SK-N-SH (cell line): ENCODE measurements around the gene ATF3. TPM values are rescaled to one million over a fixed set of nuclear protein-coding genes. Genes with fewer than 3 reads are reported as not detected.

ENCODE experiments used
- CTCF ChIA-PET: fragments of 300-600, 350-600 bp; formaldehyde crosslinking; extraction: SDS; loops from one replicate; lab custom pipeline; 2021; lab: Yijun Ruan, JAX
- POLR2A ChIA-PET: fragments of 350-600 bp; sonication (Branson Sonifier 250); formaldehyde crosslinking; extraction: SDS; loops from one replicate; lab custom pipeline; 2020; ENCODE audit warnings: antibody characterized with exemption, inconsistent platforms; lab: Yijun Ruan, JAX
- DNase-seq: peaks from one replicate; pipeline ENCODE4 v3.0.0; 2012
- H2AFZ ChIP-seq: fragments of 200-600 bp; sonication (generic); 2 replicates; pipeline ENCODE4 v1.8.1; 2016; ENCODE audit warnings: antibody characterized with exemption, mild to moderate bottlenecking, low read depth
- H3F3A ChIP-seq: fragments of 200-600 bp; sonication (generic); replicated peaks from 2 replicates; pipeline ENCODE3; 2016; ENCODE audit warnings: antibody characterized with exemption, mild to moderate bottlenecking; ENCODE audit not compliant: insufficient read depth
- H3K27ac ChIP-seq, 2 experiments: fragments of 200-500 bp in 1 of 2; fragments of 200-600 bp in 1 of 2; sonication (Bioruptor generic) in 1 of 2; sonication (generic), shearing (Covaris generic) in 1 of 2; 2 replicates each; pipeline versions ENCODE4 v1.5.1 to v1.6.1; 2014 to 2016; ENCODE audit warnings: low read depth in 2 of 2, inconsistent platforms in 1 of 2, low read length in 1 of 2, mild to moderate bottlenecking in 1 of 2, mixed read lengths in 1 of 2
- H3K27me3 ChIP-seq: fragments of 200-600 bp; sonication (generic), shearing (Covaris generic); 2 replicates; pipeline ENCODE4 v1.6.1; 2016; ENCODE audit warnings: mixed run types; ENCODE audit not compliant: insufficient read depth
- H3K36me3 ChIP-seq, 2 experiments: fragments of 200-500 bp in 1 of 2; fragments of 200-600 bp in 1 of 2; sonication (Bioruptor generic) in 1 of 2; sonication (generic) in 1 of 2; replicated peaks in 1 of 2; 2 replicates each; pipeline versions ENCODE3 to v1.5.1; 2014 to 2016; ENCODE audit warnings: low read length in 1 of 2, mild to moderate bottlenecking in 1 of 2; ENCODE audit not compliant: insufficient read depth in 2 of 2, control insufficient read depth in 1 of 2
- H3K4me1 ChIP-seq, 2 experiments: fragments of 200-500 bp in 1 of 2; fragments of 200-600 bp in 1 of 2; sonication (Bioruptor generic) in 1 of 2; sonication (generic), shearing (Covaris generic) in 1 of 2; 2 replicates each; pipeline versions ENCODE4 v1.5.1 to v1.6.1; 2014 to 2016; ENCODE audit warnings: low read depth in 1 of 2, low read length in 1 of 2, mixed run types in 1 of 2; ENCODE audit not compliant: insufficient read depth in 2 of 2, control insufficient read depth in 1 of 2
- H3K4me2 ChIP-seq: fragments of 200-600 bp; sonication (generic), shearing (Covaris generic); 2 replicates; pipeline ENCODE4 v1.6.1; 2017; ENCODE audit warnings: mixed run types
- H3K4me3 ChIP-seq, 2 experiments: fragments of 200-500 bp in 1 of 2; fragments of 200-600 bp in 1 of 2; sonication (Bioruptor generic) in 1 of 2; sonication (generic), shearing (Covaris generic) in 1 of 2; 2 replicates each; pipeline versions ENCODE4 v1.5.1 to v1.8.1; 2014 to 2016; ENCODE audit warnings: low read depth in 2 of 2, inconsistent platforms in 1 of 2, low read length in 1 of 2, mild to moderate bottlenecking in 1 of 2, mixed read lengths in 1 of 2, moderate library complexity in 1 of 2
- H3K79me2 ChIP-seq: fragments of 200-600 bp; sonication (generic); 2 replicates; pipeline ENCODE4 v1.8.1; 2017; ENCODE audit warnings: mild to moderate bottlenecking; ENCODE audit not compliant: insufficient read depth
- H3K9ac ChIP-seq: fragments of 200-600 bp; sonication (generic); 2 replicates; pipeline ENCODE4 v1.6.1; 2017; ENCODE audit warnings: mixed run types
- H3K9me2 ChIP-seq: fragments of 200-600 bp; sonication (generic); 2 replicates; pipeline ENCODE4 v1.6.1; 2017; ENCODE audit warnings: mixed run types
- H3K9me3 ChIP-seq: fragments of 200-600 bp; sonication (generic); 2 replicates; pipeline ENCODE4 v1.6.1; 2017; ENCODE audit warnings: mixed run types, mild to moderate bottlenecking, moderate library complexity
- H4K20me1 ChIP-seq: fragments of 200-600 bp; sonication (generic); 2 replicates; pipeline ENCODE4 v1.6.1; 2017; ENCODE audit warnings: mild to moderate bottlenecking, mixed run types; ENCODE audit not compliant: insufficient read depth
- CHD2 ChIP-seq: fragments of 150-350 bp; IDR thresholded peaks from 2 replicates; pipeline ENCODE4 v1.6.1; 2018; ENCODE audit warnings: low read length; ENCODE audit not compliant: partially characterized antibody
- ELF1 ChIP-seq: IDR thresholded peaks from 2 replicates; pipeline ENCODE4 v1.4.0; 2012
- EP300 ChIP-seq, 2 experiments: IDR thresholded peaks; 2 replicates each; pipeline versions ENCODE4 v1.4.0 to v1.6.1; 2012; ENCODE audit warnings: borderline replicate concordance in 1 of 2, low read depth in 1 of 2, low read length in 1 of 2
- FOSL2 ChIP-seq: IDR thresholded peaks from 2 replicates; pipeline ENCODE4 v1.4.0; 2012; ENCODE audit warnings: low read depth, mild to moderate bottlenecking, moderate library complexity, borderline replicate concordance
- FOXJ3 ChIP-seq: sonication (generic); formaldehyde crosslinking; IDR thresholded peaks from 2 replicates; pipeline ENCODE4 v1.5.1; 2020; ENCODE audit warnings: mild to moderate bottlenecking, missing genetic modification reagents
- FOXM1 ChIP-seq: IDR thresholded peaks from 2 replicates; pipeline ENCODE4 v1.4.0; 2012; ENCODE audit warnings: low read depth, mild to moderate bottlenecking
- JUND ChIP-seq: IDR thresholded peaks from 2 replicates; pipeline ENCODE4 v1.4.0; 2012
- MEF2A ChIP-seq: IDR thresholded peaks from 2 replicates; pipeline ENCODE4 v1.4.0; 2012; ENCODE audit warnings: low read depth, borderline replicate concordance
- MXI1 ChIP-seq: IDR thresholded peaks from 2 replicates; pipeline ENCODE4 v1.6.1; 2012; ENCODE audit warnings: mild to moderate bottlenecking, low read depth, low read length, improper control_type of control experiment
- RAD21 ChIP-seq: IDR thresholded peaks from 2 replicates; pipeline ENCODE4 v1.6.1; 2012; ENCODE audit warnings: mild to moderate bottlenecking, low read length
- RFX5 ChIP-seq: IDR thresholded peaks from 2 replicates; pipeline ENCODE4 v1.6.1; 2012; ENCODE audit warnings: mild to moderate bottlenecking, improper control_type of control experiment, low read length
- SIN3A ChIP-seq: IDR thresholded peaks from 2 replicates; pipeline ENCODE4 v1.6.1; 2012; ENCODE audit warnings: low read depth, mild to moderate bottlenecking, low read length, moderate library complexity, borderline replicate concordance
- SMC3 ChIP-seq: IDR thresholded peaks from 2 replicates; pipeline ENCODE4 v1.6.1; 2012; ENCODE audit warnings: low read depth, low read length, improper control_type of control experiment
- TAF1 ChIP-seq: IDR thresholded peaks from 2 replicates; pipeline ENCODE4 v1.6.1; 2012; ENCODE audit warnings: low read depth, mild to moderate bottlenecking, low read length, moderate library complexity, borderline replicate concordance
- TEAD4 ChIP-seq: IDR thresholded peaks from 2 replicates; pipeline ENCODE4 v1.4.0; 2012; ENCODE audit warnings: mild to moderate bottlenecking, borderline replicate concordance; ENCODE audit not compliant: insufficient read depth
- YY1 ChIP-seq: IDR thresholded peaks from 2 replicates; pipeline ENCODE4 v1.4.0; 2012; ENCODE audit warnings: low read depth, mild to moderate bottlenecking
- WGBS: methylation state at CpG from one replicate; pipeline ENCODE4 v1.1.6; 2017; ENCODE audit warnings: low lambda C conversion rate; 5-methylcytosine and 5-hydroxymethylcytosine counted together
- polyA plus RNA-seq, 3 experiments: library from polyadenylated mRNA; depleted of rRNA; stranded (reverse); fragments of >200 nt; gene quantifications; 2 replicates each; pipeline ENCODE4 v1.2.3, GENCODE V29; 2012
- TF ChIP-seq, protein P1 (sequence below): IDR thresholded peaks from 2 replicates; pipeline ENCODE4 v1.4.0; 2012; ENCODE audit warnings: low read depth
- TF ChIP-seq, protein P2 (sequence below): fragments of 200-600 bp; sonication (generic); IDR thresholded peaks from 2 replicates; pipeline ENCODE4 v1.6.1; 2017; ENCODE audit warnings: antibody characterized with exemption, mild to moderate bottlenecking, moderate library complexity
- TF ChIP-seq, protein P3 (sequence below): IDR thresholded peaks from 2 replicates; pipeline ENCODE4 v1.4.0; 2012; ENCODE audit warnings: low read depth, borderline replicate concordance
- TF ChIP-seq, protein P4 (sequence below): IDR thresholded peaks from 2 replicates; pipeline ENCODE4 v1.6.1; 2012; ENCODE audit warnings: mild to moderate bottlenecking, low read depth, low read length, moderate library complexity

ATF3 gene
- polyA plus RNA-seq, 1 of the 3 experiments (the other 2 are of a cell fraction), result 29.7 TPM

DNA sequence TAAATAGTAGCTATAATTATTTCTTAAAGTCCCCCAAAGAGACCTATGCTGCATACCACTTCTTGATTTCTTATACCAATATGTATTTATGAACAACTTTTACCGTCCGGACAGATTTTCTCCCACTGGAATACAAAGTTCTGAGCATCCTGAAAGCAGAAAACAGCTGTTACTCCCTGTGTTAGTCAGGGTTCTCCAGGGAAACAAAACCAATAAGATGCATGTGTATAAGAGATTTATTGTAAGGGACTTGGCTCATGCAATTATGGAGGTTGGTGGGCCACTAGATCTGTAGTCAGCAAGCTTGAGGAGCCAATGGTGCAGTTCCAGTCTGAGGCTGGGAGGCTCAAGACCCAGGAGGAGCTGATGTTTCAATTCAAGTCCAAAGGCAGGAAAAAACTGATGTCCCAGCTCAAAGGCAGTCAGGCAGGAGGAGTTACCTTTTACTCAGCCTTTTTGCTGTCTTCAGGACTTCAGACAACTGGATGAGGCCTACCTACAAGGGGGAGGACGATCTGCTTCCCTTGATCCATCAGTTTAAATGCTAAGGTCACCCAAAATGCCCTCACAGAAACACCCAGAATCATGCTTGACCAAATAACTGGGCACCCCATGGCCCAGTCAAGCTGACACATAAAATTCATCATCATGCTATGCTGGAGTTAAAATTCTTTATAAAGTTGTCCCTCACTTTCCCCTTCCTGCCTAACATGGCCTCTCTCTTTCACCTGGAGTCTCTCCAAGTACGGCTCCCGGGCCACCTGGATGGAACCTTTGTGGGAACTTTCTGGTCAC, 24.3 kb upstream of the ATF3 start (continued):
- TF ChIP-seq TAF1 (no peak), JUND (no peak), TEAD4 (no peak), SIN3A (no peak), SMC3 (no peak), FOXJ3 (no peak), CHD2 (no peak), YY1 (no peak), MXI1 (no peak), FOSL2 (no peak), ELF1 (no peak), EP300 (IDR thresholded peaks at IDR 0.05; ENCODE audit: borderline replicate concordance in 1 of 2, low read depth in 1 of 2, low read length in 1 of 2) (no peak)
- TF ChIP-seq, protein P1, sequence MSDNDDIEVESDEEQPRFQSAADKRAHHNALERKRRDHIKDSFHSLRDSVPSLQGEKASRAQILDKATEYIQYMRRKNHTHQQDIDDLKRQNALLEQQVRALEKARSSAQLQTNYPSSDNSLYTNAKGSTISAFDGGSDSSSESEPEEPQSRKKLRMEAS, result no peak

DNA sequence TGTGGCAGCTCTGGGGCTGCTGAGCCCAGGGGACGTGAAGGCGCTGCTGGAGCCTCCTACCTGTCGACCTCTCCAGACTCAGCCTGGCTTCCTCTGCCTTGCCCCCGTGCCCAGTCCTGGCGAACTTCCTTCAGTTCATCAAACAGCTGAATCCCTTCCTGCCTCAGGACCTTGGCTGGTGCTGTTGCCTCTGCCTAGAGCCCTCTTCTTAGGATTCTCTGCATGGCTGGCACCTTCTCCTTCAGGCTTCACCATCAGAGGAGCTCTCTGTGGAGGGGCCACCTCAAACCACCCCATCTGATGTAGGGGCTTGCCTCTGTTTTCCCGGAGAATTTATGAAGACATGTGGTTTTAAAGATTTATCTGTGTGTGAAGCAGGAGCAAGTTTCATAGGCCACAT, 23.4 kb upstream of the ATF3 start:
- H3K27ac ChIP-seq, result no peak overlapping the region
- CTCF ChIA-PET, result no interaction called here
- H3F3A ChIP-seq, result no peaks in the 10 kb centered on the region
- WGBS, result 67% methylated on average over 2 of the region's 6 CpGs
- H4K20me1 ChIP-seq, result no peaks in the 10 kb centered on the region
- no peak overlapping the region for H3K4me2 ChIP-seq
- no peaks in the 10 kb centered on the region for H3K79me2 ChIP-seq
- H3K36me3 ChIP-seq, result no peaks in the 10 kb centered on the region
- no peak overlapping the region for H3K4me3 ChIP-seq
- no peak overlapping the region for H3K9ac ChIP-seq
- H3K9me3 ChIP-seq, result no peaks in the 10 kb centered on the region
- POLR2A ChIA-PET, result no interaction called here
- H3K9me2 ChIP-seq, result no peaks in the 10 kb centered on the region
- no peak overlapping the region for H2AFZ ChIP-seq
- no peak for DNase-seq
- TF ChIP-seq RFX5, result no peak
- no peak for TF ChIP-seq MXI1
- TF ChIP-seq RAD21, result no peak
- TF ChIP-seq FOXM1, result no peak
- no peak for TF ChIP-seq MEF2A
- no peak for TF ChIP-seq EP300 (IDR thresholded peaks at IDR 0.05; ENCODE audit: borderline replicate concordance in 1 of 2, low read depth in 1 of 2, low read length in 1 of 2)
- no peak for TF ChIP-seq FOXJ3
- no peak for TF ChIP-seq SMC3
- TF ChIP-seq, protein P2, sequence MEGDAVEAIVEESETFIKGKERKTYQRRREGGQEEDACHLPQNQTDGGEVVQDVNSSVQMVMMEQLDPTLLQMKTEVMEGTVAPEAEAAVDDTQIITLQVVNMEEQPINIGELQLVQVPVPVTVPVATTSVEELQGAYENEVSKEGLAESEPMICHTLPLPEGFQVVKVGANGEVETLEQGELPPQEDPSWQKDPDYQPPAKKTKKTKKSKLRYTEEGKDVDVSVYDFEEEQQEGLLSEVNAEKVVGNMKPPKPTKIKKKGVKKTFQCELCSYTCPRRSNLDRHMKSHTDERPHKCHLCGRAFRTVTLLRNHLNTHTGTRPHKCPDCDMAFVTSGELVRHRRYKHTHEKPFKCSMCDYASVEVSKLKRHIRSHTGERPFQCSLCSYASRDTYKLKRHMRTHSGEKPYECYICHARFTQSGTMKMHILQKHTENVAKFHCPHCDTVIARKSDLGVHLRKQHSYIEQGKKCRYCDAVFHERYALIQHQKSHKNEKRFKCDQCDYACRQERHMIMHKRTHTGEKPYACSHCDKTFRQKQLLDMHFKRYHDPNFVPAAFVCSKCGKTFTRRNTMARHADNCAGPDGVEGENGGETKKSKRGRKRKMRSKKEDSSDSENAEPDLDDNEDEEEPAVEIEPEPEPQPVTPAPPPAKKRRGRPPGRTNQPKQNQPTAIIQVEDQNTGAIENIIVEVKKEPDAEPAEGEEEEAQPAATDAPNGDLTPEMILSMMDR, result no peak
- TF ChIP-seq, protein P3, sequence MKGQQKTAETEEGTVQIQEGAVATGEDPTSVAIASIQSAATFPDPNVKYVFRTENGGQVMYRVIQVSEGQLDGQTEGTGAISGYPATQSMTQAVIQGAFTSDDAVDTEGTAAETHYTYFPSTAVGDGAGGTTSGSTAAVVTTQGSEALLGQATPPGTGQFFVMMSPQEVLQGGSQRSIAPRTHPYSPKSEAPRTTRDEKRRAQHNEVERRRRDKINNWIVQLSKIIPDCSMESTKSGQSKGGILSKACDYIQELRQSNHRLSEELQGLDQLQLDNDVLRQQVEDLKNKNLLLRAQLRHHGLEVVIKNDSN, result no peak
- TF ChIP-seq, protein P4, sequence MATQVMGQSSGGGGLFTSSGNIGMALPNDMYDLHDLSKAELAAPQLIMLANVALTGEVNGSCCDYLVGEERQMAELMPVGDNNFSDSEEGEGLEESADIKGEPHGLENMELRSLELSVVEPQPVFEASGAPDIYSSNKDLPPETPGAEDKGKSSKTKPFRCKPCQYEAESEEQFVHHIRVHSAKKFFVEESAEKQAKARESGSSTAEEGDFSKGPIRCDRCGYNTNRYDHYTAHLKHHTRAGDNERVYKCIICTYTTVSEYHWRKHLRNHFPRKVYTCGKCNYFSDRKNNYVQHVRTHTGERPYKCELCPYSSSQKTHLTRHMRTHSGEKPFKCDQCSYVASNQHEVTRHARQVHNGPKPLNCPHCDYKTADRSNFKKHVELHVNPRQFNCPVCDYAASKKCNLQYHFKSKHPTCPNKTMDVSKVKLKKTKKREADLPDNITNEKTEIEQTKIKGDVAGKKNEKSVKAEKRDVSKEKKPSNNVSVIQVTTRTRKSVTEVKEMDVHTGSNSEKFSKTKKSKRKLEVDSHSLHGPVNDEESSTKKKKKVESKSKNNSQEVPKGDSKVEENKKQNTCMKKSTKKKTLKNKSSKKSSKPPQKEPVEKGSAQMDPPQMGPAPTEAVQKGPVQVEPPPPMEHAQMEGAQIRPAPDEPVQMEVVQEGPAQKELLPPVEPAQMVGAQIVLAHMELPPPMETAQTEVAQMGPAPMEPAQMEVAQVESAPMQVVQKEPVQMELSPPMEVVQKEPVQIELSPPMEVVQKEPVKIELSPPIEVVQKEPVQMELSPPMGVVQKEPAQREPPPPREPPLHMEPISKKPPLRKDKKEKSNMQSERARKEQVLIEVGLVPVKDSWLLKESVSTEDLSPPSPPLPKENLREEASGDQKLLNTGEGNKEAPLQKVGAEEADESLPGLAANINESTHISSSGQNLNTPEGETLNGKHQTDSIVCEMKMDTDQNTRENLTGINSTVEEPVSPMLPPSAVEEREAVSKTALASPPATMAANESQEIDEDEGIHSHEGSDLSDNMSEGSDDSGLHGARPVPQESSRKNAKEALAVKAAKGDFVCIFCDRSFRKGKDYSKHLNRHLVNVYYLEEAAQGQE, result no peak
- no peak for TF ChIP-seq TAF1
- H3K27me3 ChIP-seq, result peaks cover 7% of the 10 kb centered on the region; the same call in 1 of the 2 replicates
- peaks cover 0 to 2% of the 10 kb centered on the region in 2 experiments; a peak in 1 of 4 replicates for H3K4me1 ChIP-seq
